Measurements from ENCODE around the gene CELF3. TPM values are rescaled to one million over a fixed set of nuclear protein-coding genes. Genes with fewer than 3 reads are reported as not detected.

CELF3 gene
- total and polyA plus RNA-seq, 3 experiments from 2014 or later = not detected

GRCh38 chr1:151661751-151662150 is 54.9 kb downstream of the CELF3 start:
- no peaks in the 10 kb centered on the region for H3K27me3 Mint-ChIP-seq
- DNase-seq = no peak
- Histone ChIP-seq H3K4me3 (ENCODE audit: low read length) (no peak overlapping the region), H3K9me3 (ENCODE audit: low read length) (no peaks in the 10 kb centered on the region), H3K27me3 (ENCODE audit: insufficient read depth, low read length, poor library complexity, severe bottlenecking) (no peaks in the 10 kb centered on the region), H3K4me1 (ENCODE audit: insufficient read depth, low read length) (no peaks in the 10 kb centered on the region), H3K36me3 (ENCODE audit: insufficient read depth, low read length) (no peaks in the 10 kb centered on the region), H3K27ac (ENCODE audit: low read depth, low read length) (no peak overlapping the region)
- H3K9me3 Mint-ChIP-seq = no peaks in the 10 kb centered on the region
- peak overlapping the region in 6 of 8 donors; percentile 15 to 92 (median 74) for H3K27ac Mint-ChIP-seq
- peaks cover 0 to 76% (median 18%) of the 10 kb centered on the region in 3 donors for H3K36me3 Mint-ChIP-seq
- peak overlapping the region in 1 of 7 donors; percentile 39 for H3K4me3 Mint-ChIP-seq
- H3K4me1 Mint-ChIP-seq = peaks cover 4 to 21% (median 7%) of the 10 kb centered on the region in 3 donors
- POLR2A ChIA-PET = no interaction called here
- CTCF ChIA-PET = no interaction called here

DNA sequence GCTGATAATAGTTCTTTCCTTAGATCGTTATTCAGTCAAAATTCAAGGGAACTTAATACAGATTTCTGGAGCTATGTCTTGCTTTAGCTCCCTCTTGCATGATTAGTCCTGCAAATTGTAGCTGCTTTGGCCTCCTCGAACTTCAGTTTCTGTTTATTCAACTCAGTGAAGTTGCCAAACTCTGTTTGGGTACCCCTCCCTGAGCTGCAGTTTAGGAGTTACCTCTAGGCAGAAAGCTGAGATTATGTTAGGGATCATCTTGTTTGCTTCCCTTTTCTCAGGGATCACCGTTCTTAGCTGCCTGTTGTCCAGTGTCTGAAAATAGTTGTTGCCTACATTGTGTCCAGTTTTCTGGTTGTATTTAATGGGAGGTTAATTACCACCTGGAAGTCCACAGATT is 61.2 kb downstream of the CELF3 start:
- Histone ChIP-seq H3K4me1 (ENCODE audit: insufficient read depth, low read length) (no peaks in the 10 kb centered on the region), H3K4me3 (ENCODE audit: low read length) (no peak overlapping the region), H3K36me3 (ENCODE audit: insufficient read depth, low read length) (no peaks in the 10 kb centered on the region), H3K27ac (ENCODE audit: low read depth, low read length) (no peak overlapping the region), H3K9me3 (ENCODE audit: low read length) (no peaks in the 10 kb centered on the region), H3K27me3 (ENCODE audit: insufficient read depth, low read length, poor library complexity, severe bottlenecking) (no peaks in the 10 kb centered on the region)
- CTCF ChIA-PET = interaction anchor here (1.6 kb wide), 1 partner anchor 62 kb away, joined by 3 read pairs; no protein-coding TSS in a partner anchor
- peak overlapping the region in 2 of 8 donors; percentile 60 to 63 for H3K27ac Mint-ChIP-seq
- H3K4me1 Mint-ChIP-seq = peaks cover 12 to 22% (median 22%) of the 10 kb centered on the region in 3 donors
- H3K36me3 Mint-ChIP-seq = peaks cover 0 to 51% (median 6%) of the 10 kb centered on the region in 3 donors
- no peaks in the 10 kb centered on the region for H3K9me3 Mint-ChIP-seq
- no peak overlapping the region for H3K4me3 Mint-ChIP-seq
- no peaks in the 10 kb centered on the region for H3K27me3 Mint-ChIP-seq
- POLR2A ChIA-PET = no interaction called here
- no peak for DNase-seq

DNA sequence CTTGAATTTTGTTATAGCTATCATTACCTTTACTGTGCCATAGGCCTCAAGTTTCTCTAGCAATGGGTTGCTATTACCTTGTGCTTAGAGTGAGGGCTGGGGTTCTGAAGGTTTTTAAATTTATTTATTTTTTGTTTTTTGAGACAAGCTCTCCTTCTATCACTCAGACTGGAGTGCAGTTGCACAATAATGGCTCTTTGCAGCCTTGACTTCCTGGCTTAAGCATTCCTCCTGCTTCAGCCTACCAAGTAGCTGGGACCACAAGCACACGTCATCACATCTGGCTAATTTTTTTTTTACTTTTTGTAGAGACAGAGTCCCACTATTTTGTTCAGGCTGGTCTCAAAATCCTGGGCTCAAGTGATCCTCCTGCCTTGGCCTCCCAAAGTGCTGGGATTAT is 63.2 kb downstream of the CELF3 start:
- Mint-ChIP-seq H3K9me3 (no peaks in the 10 kb centered on the region), H3K36me3 (peaks cover 4 to 41% (median 8%) of the 10 kb centered on the region in 3 donors), H3K4me3 (peak overlapping the region in 1 of 7 donors; percentile 1), H3K27ac (peak overlapping the region in 2 of 8 donors; percentile 40 to 75), H3K27me3 (no peaks in the 10 kb centered on the region), H3K4me1 (peaks cover 12 to 22% (median 22%) of the 10 kb centered on the region in 3 donors)
- Histone ChIP-seq H3K9me3 (ENCODE audit: low read length) (no peaks in the 10 kb centered on the region), H3K4me1 (ENCODE audit: insufficient read depth, low read length) (no peaks in the 10 kb centered on the region), H3K36me3 (ENCODE audit: insufficient read depth, low read length) (no peaks in the 10 kb centered on the region), H3K4me3 (ENCODE audit: low read length) (no peak overlapping the region), H3K27me3 (ENCODE audit: insufficient read depth, low read length, poor library complexity, severe bottlenecking) (no peaks in the 10 kb centered on the region), H3K27ac (ENCODE audit: low read depth, low read length) (no peak overlapping the region)
- no peak for DNase-seq
- ChIA-PET POLR2A (no interaction called here), CTCF (no interaction called here)

Other genes starting within 250 kb of the CELF3 start
- 1 to 10 TPM; 1.1 to 1.6 TPM for gene CGN, start 205.4 kb downstream of the CELF3 start, total RNA-seq
- 0.36 TPM for gene CGN, start 205.4 kb downstream of the CELF3 start, polyA plus RNA-seq
- 1 to 10 TPM; 2.0 to 2.3 TPM for gene TUFT1, start 176.5 kb downstream of the CELF3 start, total RNA-seq
- gene TUFT1, start 176.5 kb downstream of the CELF3 start, polyA plus RNA-seq = 1.8 TPM
- gene SNX27, start 104.8 kb downstream of the CELF3 start, total RNA-seq = 10 to 100 TPM; 30.1 to 32.1 TPM
- gene SNX27, start 104.8 kb downstream of the CELF3 start, polyA plus RNA-seq = 13.7 TPM
- not detected for gene RIIAD1, start 4.7 kb upstream of the CELF3 start, total RNA-seq
- not detected for gene RIIAD1, start 4.7 kb upstream of the CELF3 start, polyA plus RNA-seq
- gene MRPL9, start 46.7 kb upstream of the CELF3 start, total RNA-seq = 100 to 1,000 TPM; 190 to 195 TPM
- gene MRPL9, start 46.7 kb upstream of the CELF3 start, polyA plus RNA-seq = 132 TPM
- 10 to 100 TPM; 16.4 to 17.4 TPM for gene TDRKH, start 73.7 kb upstream of the CELF3 start, total RNA-seq
- 20.5 TPM for gene TDRKH, start 73.7 kb upstream of the CELF3 start, polyA plus RNA-seq
- under 1 TPM in 1 of 2 experiments, not detected in 1; 0.09 TPM for gene LINGO4, start 88.6 kb upstream of the CELF3 start, total RNA-seq
- 0.28 TPM for gene LINGO4, start 88.6 kb upstream of the CELF3 start, polyA plus RNA-seq
- gene RORC, start 115.0 kb upstream of the CELF3 start, total RNA-seq = 1 to 10 TPM; 1.3 to 1.5 TPM
- 46.4 TPM for gene RORC, start 115.0 kb upstream of the CELF3 start, polyA plus RNA-seq
- gene C2CD4D, start 123.0 kb upstream of the CELF3 start, total RNA-seq = 1 to 10 TPM; 1.9 to 2.0 TPM
- gene C2CD4D, start 123.0 kb upstream of the CELF3 start, polyA plus RNA-seq = 3.7 TPM
- not detected for gene THEM5, start 136.9 kb upstream of the CELF3 start, total RNA-seq
- 0.38 TPM for gene THEM5, start 136.9 kb upstream of the CELF3 start, polyA plus RNA-seq
- 10 to 100 TPM; 31.4 to 31.7 TPM for gene THEM4, start 192.7 kb upstream of the CELF3 start, total RNA-seq
- 77.0 TPM for gene THEM4, start 192.7 kb upstream of the CELF3 start, polyA plus RNA-seq

All from CD8-positive, alpha-beta memory T cell (primary cell).